Epithelial cell of esophagus (primary cell): ENCODE results near the gene GRIK1.
"Not testable (repeated sequence)": the region's sequence is repeated elsewhere in the genome, so short reads cannot be mapped to it uniquely, and the experiment has no call there.

ENCODE experiments used
- DNase-seq: peaks from one replicate; pipeline ENCODE4 v3.0.0; 2010; ENCODE audit warnings: low read depth
- H3K4me3 ChIP-seq: 2 replicates; pipeline ENCODE4 v1.5.1; 2011; ENCODE audit warnings: mild to moderate bottlenecking, low read length, control low read depth
- CTCF ChIP-seq: IDR thresholded peaks from 2 replicates; pipeline ENCODE4 v1.5.1; 2011; ENCODE audit warnings: low read depth, mild to moderate bottlenecking, low read length, control low read depth, inconsistent platforms; ENCODE audit not compliant: insufficient read depth; ENCODE audit errors: missing control alignments

The GRIK1 gene

GRCh38 chr21:29610779-29611360, 328.9 kb downstream of the GRIK1 start:
- TF ChIP-seq CTCF = no peak

GRCh38 chr21:29606613-29607012, 333.2 kb downstream of the GRIK1 start:
- no peak for TF ChIP-seq CTCF
- peak; percentile 23 for DNase-seq

More at GRCh38 chr21:29610779-29611360, 328.9 kb downstream of the GRIK1 start:
- DNase-seq = no peak
- no peak overlapping the region for H3K4me3 ChIP-seq

GRCh38 chr21:29605219-29605618, 334.6 kb downstream of the GRIK1 start:
- not testable (repeated sequence) for DNase-seq, H3K4me3 ChIP-seq

More at GRCh38 chr21:29606613-29607012, 333.2 kb downstream of the GRIK1 start:
- no peak overlapping the region for H3K4me3 ChIP-seq

GRCh38 chr21:29604076-29604475, 335.7 kb downstream of the GRIK1 start:
- no peak for TF ChIP-seq CTCF
- DNase-seq = no peak

GRCh38 chr21:29601047-29601446, 338.7 kb downstream of the GRIK1 start:
- TF ChIP-seq CTCF = no peak
- no peak for DNase-seq
- no peak overlapping the region for H3K4me3 ChIP-seq

More at GRCh38 chr21:29604076-29604475, 335.7 kb downstream of the GRIK1 start:
- H3K4me3 ChIP-seq = no peak overlapping the region

GRCh38 chr21:29586696-29587095, 353.1 kb downstream of the GRIK1 start:
- no peak for TF ChIP-seq CTCF
- DNase-seq = no peak
- no peak overlapping the region for H3K4me3 ChIP-seq

- DNase-seq = no peak
- no peak for TF ChIP-seq CTCF
- H3K4me3 ChIP-seq = no peak overlapping the region
These were observed 354.3 kb downstream of the GRIK1 start for GRCh38 chr21:29585462-29585861.
